Measurements from ENCODE around the gene TGFB3.

- TF ChIP-seq POLR2A (IDR thresholded peaks at IDR 0.05): no peak
- no peak for TF ChIP-seq CTCF (IDR thresholded peaks at IDR 0.05 in 8 of 11, conservative IDR thresholded peaks at IDR 0.05 in 3 of 11)
- no peak for TF ChIP-seq POLR2AphosphoS5 (IDR thresholded peaks at IDR 0.05)
These were observed 10.8 kb downstream of the TGFB3 start for GRCh38 chr14:75970989-75971388.
